Colon (tissue), 2 donors: ENCODE data around the gene PRRX2.

Experiments
- FAIRE-seq: peaks from 2 replicates; lab custom pipeline; 2012; peaks lifted over from hg19 to GRCh38; lab: Jason Lieb, UNC
- donor health status: control.
- donor health status: control.

Gene PRRX2

GRCh38 chr9:129637102-129637501 is 28.3 kb upstream of the PRRX2 start:
- FAIRE-seq = no peak

- no peak for FAIRE-seq
Observed at GRCh38 chr9:129637673-129638439, 27.6 kb upstream of the PRRX2 start.

DNA sequence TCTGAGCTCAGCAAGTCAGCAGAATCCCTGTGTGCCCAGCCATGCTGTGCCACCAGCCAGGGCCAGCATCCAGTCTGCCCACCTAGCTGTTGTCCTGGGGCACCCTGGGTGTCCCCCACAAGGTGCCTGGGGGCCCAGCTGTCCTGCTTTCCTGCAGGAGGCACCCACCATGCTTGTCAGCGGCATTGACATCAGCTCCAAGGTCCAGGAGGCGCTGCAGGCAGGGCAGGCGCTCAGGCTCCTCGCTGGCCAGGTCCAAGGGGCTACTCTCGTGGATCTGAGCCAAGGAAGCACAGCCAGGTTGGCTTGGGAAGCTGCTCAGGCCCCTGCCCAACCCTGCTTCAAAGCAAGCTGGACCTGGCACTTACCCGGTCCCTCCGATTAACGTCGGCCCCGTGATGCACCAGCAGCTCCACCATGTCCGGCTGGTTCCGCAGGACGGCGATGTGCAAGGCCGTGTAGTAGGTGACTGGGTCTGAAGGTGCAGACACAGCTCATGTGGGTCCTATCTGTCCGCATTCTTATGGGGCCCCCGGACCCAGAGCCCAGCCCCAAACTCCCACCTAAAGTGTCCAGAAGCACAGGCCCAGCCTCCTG is 26.3 kb upstream of the PRRX2 start:
- no peak for FAIRE-seq

- no peak for FAIRE-seq
Observed at GRCh38 chr9:129639756-129640085, 25.7 kb upstream of the PRRX2 start.

- FAIRE-seq = no peak
Observed at GRCh38 chr9:129640086-129640870, 25.2 kb upstream of the PRRX2 start.

- FAIRE-seq = no peak
Observed at GRCh38 chr9:129640871-129641749, 24.3 kb upstream of the PRRX2 start.

DNA sequence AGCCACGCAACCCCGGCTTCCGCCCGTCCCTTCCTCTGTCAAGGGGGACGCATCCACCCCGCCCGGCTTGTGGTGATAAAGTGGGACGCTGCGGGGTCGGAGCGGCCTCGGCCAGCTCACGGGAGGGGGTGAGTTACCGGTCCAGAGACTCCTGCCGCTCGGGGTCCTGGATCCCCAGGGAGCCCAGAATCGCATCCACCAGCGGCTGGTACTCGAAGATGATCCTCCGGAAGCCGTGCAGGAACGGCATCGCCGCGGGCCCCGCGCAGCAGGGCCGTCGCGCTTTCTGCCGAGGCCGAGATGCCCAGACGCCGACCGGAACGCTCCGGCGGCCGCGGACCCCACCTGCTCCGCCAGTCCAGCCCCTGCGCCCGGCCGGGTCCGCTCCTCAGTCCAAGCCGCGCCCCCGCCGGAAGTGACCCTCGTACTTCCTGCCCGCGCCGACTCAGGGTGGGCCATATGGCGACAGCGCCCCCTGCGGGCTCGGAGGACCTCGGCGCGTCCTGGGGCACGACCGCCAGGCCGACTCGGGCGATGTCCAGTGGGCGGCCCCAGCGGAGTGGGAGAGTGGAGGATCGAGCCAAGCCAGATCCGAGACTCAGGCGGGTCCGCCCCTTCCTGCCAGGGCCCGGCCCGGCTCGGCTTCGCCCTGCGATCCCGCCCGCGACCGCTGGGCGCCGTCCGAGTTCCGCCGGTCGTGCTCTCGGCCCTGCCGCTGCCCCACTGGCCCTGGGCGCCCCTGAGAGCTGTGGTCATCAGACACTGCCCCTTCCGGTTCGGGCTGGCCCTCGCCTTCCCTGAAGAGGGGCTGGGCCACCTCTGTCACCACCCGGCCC is 23.5 kb upstream of the PRRX2 start, which contains the start of gene ASB6:
Gene ASB6 (minus strand): TSS at position 402 of the 836 bp plus-strand sequence. CDS start 152 bp downstream, at position 250.
- FAIRE-seq = no peak

DNA sequence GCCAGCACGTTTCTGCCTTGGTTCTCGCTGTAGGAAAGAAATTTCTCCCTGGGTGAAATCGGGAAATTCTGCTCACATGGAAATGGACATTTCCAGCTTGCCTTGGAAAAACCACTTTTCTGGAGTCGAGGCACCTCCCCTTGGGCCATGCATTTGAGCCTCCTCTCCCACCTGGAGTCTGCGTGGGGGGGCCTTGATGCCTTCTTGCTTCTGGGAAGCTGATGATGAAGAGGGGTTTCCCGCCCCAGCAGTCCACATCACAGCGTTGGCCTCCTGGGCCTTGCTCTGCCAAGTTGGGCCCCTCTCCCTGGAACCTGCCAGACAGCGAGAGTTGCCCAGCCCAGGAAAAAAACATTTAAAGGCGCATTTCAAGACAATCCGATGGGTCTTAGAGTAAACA is 21.7 kb upstream of the PRRX2 start:
- FAIRE-seq = no peak

DNA sequence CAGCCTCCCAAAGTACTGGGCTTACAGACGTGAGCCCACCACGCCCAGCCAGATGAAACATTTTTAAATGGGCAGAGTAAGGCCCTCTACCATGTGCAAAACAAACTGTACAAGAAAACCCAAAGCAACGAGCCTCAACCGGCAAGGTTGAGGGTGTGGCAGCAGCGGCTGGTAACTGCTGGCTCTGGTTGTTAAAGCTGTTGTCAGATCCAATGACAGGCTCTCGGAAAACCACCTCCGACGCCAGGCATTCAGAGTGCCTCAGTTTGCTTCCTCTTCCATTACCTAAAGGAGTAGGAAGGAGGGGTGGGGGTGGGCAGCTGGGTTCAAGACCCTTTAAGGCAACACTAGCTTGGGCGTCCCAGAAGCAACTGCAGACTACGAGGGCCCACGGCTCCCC is 21.1 kb upstream of the PRRX2 start:
- no peak for FAIRE-seq

DNA sequence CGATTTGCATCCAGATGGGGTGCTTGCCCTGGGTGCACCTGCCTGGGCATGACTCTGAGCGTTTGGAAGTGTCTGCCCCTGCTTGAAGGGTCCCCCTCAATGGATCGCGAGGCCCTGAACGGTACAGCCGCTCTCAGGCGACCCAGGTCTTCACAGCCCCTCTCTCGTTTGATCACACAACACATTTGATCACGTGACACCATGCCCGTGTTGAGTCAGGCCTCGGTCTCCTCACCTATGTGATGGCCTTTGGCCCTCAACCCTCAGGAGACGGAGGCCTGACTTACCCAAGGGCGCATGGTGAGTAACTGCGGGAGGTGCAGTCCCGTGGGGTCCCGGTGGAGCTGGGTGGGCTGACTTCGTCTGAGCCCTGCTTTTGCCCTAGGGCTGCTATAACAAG is 20.5 kb upstream of the PRRX2 start:
- no peak for FAIRE-seq

GRCh38 chr9:129646252-129646651 is 19.2 kb upstream of the PRRX2 start:
- no peak for FAIRE-seq

DNA sequence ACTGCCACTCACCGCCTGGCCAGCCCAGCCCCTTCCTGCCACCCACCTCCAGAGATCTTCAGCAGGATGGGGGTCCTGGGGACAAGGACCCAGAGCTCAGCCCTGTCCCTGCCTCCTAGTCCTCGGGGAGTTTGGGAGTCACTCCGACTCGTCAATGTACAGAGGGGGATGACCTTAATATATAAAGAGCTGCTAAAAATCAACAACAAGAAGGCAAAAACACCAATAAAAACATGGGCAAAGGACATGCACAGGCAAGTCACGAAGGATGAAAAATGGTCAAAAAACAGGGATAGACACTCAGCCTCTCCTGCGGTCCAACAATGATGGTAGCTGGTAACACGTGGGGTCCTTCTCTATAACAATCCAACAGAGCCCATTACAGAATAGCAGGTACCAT is 18.8 kb upstream of the PRRX2 start:
- FAIRE-seq = no peak

GRCh38 chr9:129647635-129648034 is 17.8 kb upstream of the PRRX2 start:
- FAIRE-seq = no peak

DNA sequence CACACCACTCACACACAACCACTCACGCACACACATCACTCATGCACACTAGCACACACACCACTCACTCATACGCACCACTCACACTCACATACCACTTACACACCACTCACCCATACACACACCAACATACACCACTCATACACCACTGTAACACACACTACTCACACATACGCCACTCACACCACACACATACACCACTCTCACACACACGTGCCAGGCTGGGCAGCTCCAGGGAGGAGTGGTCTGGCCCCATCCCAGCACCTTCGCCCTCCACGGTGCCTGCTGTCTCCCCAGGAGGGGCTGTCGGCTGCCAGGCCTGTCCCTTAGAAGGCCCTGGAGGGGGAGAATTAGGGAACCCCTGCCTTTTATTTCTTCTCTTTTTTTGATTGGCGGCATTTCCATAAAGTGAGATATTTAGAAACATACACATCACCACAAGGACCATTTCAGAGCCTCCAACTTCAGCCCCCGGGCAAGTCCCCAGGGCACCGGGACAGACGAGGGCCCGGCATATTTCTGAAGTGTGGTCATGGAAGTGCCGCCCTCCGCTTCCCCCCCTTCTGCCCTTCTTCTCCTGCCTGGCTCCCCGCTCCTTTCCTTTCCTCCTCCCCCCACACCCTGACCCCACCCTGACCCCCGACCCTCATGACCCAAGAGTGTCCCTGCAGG is 17.2 kb upstream of the PRRX2 start:
- no peak for FAIRE-seq

DNA sequence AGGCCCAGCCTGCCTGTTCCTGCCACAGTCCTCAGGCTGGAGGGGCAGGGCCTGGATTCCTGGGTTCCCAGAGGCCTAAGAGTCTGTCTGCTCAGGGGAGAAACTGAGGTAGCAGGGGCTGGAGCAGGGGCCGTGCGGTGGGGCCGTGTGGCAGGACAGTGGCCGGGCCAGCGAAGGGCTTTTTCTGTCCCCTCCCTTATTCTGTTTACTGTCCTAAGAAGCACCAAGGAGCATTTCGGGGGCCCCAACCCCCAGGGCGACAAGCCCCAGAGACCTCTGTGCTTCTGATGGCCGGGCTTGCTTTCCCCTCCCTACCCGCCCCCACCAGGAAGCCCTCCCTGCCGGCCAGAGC is 16.7 kb upstream of the PRRX2 start:
- no peak for FAIRE-seq

DNA sequence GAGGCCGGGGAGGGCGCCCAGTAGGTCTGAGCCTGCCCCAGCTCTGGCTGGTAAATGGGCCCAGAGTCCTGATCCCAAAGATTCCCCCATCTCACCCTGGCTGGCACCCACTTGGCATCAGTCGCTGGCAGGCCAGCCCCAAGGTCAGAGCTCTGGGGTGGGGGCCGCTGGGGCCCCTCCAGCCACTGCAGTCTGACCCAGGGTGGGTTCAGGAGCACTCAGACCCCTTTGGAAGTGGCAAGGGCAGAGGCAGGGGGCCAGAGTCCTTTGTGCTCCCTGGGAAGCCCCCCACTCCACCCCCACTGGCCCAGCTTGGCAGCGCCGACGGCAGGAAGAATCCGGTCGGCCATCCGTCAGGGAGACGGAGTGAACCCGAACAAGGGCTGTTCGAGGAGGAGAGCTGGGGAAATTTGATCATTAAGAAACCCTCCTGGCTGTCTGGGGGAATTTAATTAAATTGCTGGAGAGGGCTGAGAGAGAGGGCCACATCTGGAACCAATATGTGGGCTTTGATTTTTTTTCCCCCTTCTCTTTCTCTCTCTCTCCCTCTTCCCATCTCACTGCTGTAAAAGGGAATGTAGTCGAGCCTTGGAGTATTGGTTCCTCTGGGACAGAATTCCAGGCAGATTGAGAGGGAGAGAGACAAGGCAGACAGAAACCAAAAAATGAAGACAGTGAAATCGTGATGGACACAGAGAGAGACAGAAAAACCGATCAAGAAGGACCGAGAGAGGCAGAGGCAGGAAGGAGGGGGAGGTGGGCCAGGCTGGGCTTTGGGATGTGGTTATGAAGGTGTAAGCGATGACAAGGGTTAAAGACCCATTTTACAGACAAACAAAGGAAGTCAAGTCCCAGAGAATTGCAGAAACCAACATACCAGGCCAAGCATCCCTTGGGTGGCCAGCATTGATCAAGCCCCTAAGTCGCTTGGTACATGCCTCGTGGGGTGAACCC is 15.4 kb upstream of the PRRX2 start:
- no peak for FAIRE-seq

DNA sequence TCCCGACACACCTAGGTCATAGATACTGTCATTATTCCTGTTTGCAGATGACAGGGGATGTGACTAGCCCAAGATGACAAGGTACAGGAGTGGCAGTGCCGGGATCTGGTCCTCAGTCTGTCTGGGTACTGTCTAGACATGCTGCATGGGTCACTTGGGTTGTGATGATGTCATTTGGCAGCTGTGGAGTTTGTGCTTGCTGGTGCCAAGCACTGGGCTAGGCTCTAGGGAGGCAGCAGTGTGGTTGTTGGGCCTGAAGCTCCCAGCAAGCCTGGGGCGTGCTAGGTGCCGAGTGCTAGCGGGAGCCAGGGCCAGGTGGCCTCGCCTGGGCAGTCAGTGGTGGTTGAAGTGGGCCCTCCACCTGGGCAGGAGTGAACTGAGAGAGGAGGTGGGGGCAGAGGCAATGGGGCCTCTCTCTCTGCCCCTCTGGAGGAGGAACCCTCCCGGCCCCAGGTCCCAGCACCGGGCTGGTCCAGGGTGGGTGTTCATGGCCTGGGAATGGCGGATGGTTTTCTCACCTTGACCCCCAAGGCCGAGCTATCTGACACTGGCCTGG is 14.7 kb upstream of the PRRX2 start:
- no peak for FAIRE-seq

DNA sequence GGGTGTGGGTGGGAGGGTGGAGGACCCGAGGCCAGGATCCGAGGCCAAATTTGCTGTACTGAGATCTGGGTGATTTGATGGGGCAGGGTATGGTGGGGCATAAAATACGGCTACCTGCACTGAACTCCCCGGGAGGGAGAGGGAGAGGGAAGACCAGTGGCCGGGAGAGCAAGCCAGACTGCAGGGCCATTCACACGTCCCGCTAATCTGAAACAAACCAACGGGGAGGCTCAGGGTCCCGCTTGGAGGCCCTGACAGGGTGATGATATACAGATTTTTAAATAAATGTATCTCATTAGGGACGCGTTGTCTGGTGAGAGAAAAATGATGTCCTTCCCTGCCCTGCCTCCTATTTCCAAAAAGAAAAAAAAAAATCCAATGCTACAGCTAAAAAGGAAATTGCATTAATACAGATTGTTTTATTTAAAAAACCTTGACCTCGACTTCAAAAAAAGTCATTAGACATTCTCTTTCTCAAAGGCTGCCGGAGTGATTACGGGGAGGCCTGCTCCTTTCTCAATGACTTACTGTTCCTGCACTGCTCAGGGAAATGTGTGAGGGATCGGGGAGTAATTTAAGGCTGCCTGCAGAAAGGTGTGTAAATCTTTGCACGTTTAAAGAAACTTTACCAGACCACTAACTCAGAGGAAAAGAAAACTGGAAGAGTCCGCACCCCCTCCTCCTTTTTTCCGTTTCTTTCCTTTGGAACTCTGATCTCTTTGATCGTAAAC is 11.5 kb upstream of the PRRX2 start:
- no peak for FAIRE-seq
